HG03432 (cell line): ENCODE data around the gene C19orf67.

Experiments used
- ATAC-seq: cut with Tn5 transposase; IDR thresholded peaks from one replicate; pipeline ENCODE4 v1.9.1; 2021; ENCODE audit warnings: mild to moderate bottlenecking, moderate library complexity; ENCODE audit not compliant: unreplicated experiment

The C19orf67 gene

GRCh38 chr19:14088634-14089411, 3.2 kb upstream of the C19orf67 start:
- no peak for ATAC-seq

GRCh38 chr19:14086098-14086497, 515 bp upstream of the C19orf67 start:
- ATAC-seq = no peak

- no peak for ATAC-seq
Measured at GRCh38 chr19:14082675-14082960, 3.0 kb downstream of the C19orf67 start.

GRCh38 chr19:14081797-14082674, 3.5 kb downstream of the C19orf67 start:
- peak; percentile 15 for ATAC-seq

GRCh38 chr19:14080887-14081796, 4.4 kb downstream of the C19orf67 start:
- ATAC-seq = peak; percentile 81

GRCh38 chr19:14078411-14078810, 7.2 kb downstream of the C19orf67 start:
- ATAC-seq = no peak

- no peak for ATAC-seq
Measured at GRCh38 chr19:14073925-14074838, 11.4 kb downstream of the C19orf67 start.

- peak; percentile 59 for ATAC-seq
Measured at GRCh38 chr19:14073261-14073924, 12.2 kb downstream of the C19orf67 start.

- peak; percentile 24 for ATAC-seq
Measured at GRCh38 chr19:14072535-14073260, 12.9 kb downstream of the C19orf67 start, which contains the start of gene MISP3. Gene MISP3, plus strand, starts transcription at chr19:14072786. Its CDS starts 524 bp downstream, at chr19:14073310.

GRCh38 chr19:14070268-14071050, 15.1 kb downstream of the C19orf67 start:
- no peak for ATAC-seq

GRCh38 chr19:14066134-14066533, 19.4 kb downstream of the C19orf67 start:
- no peak for ATAC-seq

GRCh38 chr19:14063105-14063504, 22.5 kb downstream of the C19orf67 start:
- no peak for ATAC-seq

GRCh38 chr19:14062558-14062855, 23.1 kb downstream of the C19orf67 start:
- no peak for ATAC-seq

GRCh38 chr19:14061751-14062557, 23.6 kb downstream of the C19orf67 start, which contains the start of gene PALM3:
Gene PALM3, minus strand, starts transcription at chr19:14062076. Its CDS starts 96 bp downstream, at chr19:14061980.
- ATAC-seq = no peak

GRCh38 chr19:14061081-14061749, 24.4 kb downstream of the C19orf67 start:
- no peak for ATAC-seq

- ATAC-seq = no peak
Measured at GRCh38 chr19:14059652-14060155, 25.9 kb downstream of the C19orf67 start.
